HEK293 (cell line): ENCODE data around the gene HLX.
A peak's percentile ranks its signal among the peaks of the same experiment; 100 is the strongest.

Experiments used
- CTCF ChIA-PET: fragments of 350-600 bp; formaldehyde crosslinking; extraction: SDS; loops from one replicate; lab custom pipeline; 2021; ENCODE audit warnings: antibody characterized with exemption; lab: Yijun Ruan, JAX
- POLR2A ChIA-PET: fragments of 300-600 bp; formaldehyde crosslinking; extraction: SDS; loops from one replicate; lab custom pipeline; 2020; ENCODE audit warnings: antibody characterized with exemption, inconsistent platforms; lab: Yijun Ruan, JAX
- H3K27ac ChIP-seq: fragments of 200-500 bp; sonication (Bioruptor generic); 2 replicates; pipeline ENCODE4 v1.5.1; 2014; ENCODE audit warnings: low read depth, low read length, control low read depth, inconsistent platforms; ENCODE audit errors: extremely low read depth
- H3K36me3 ChIP-seq, 2 experiments: fragments of 200-500 bp in 1 of 2; sonication (Bioruptor generic) in 1 of 2; 1 replicate in 1 of 2; 2 replicates in 1 of 2; pipeline ENCODE4 v1.5.1; 2014 to 2017; ENCODE audit warnings: inconsistent platforms in 2 of 2, low read length in 2 of 2; ENCODE audit not compliant: control insufficient read depth in 2 of 2, insufficient read depth in 1 of 2
- H3K4me1 ChIP-seq: fragments of 200-500 bp; sonication (Bioruptor generic); 2 replicates; pipeline ENCODE4 v1.5.1; 2014; ENCODE audit warnings: mild to moderate bottlenecking, low read length, inconsistent platforms; ENCODE audit not compliant: control insufficient read depth, insufficient read depth
- H3K4me3 ChIP-seq: 2 replicates; pipeline ENCODE4 v1.5.1; 2011; ENCODE audit warnings: low read depth, mild to moderate bottlenecking, control low read depth, low read length, moderate library complexity
- H3K9me3 ChIP-seq: fragments of 200-500 bp; sonication (Bioruptor generic); 2 replicates; pipeline ENCODE4 v1.5.1; 2014; ENCODE audit warnings: low read depth, low read length, inconsistent platforms; ENCODE audit not compliant: control insufficient read depth, insufficient read depth
- PRDM1 ChIP-seq: fragments of 450-650 bp; formaldehyde crosslinking; IDR thresholded peaks from 2 replicates; pipeline ENCODE4; 2016; ENCODE audit warnings: missing biosample characterization, missing genetic modification characterization
- ZBTB8A ChIP-seq: fragments of 450-650 bp; formaldehyde crosslinking; IDR thresholded peaks from 2 replicates; pipeline ENCODE4 v1.5.1; 2016; ENCODE audit warnings: missing biosample characterization, missing genetic modification characterization
- ZFP3 ChIP-seq: fragments of 450-650 bp; formaldehyde crosslinking; IDR thresholded peaks from 2 replicates; pipeline ENCODE4 v1.5.1; 2016; ENCODE audit warnings: low read depth, missing biosample characterization, missing genetic modification characterization
- ZNF140 ChIP-seq: fragments of 450-650 bp; formaldehyde crosslinking; IDR thresholded peaks from 2 replicates; pipeline ENCODE4 v1.5.1; 2016; ENCODE audit warnings: missing biosample characterization, missing genetic modification characterization
- ZNF2 ChIP-seq: fragments of 450-650 bp; formaldehyde crosslinking; IDR thresholded peaks from 2 replicates; pipeline ENCODE4 v1.5.1; 2016; ENCODE audit warnings: missing biosample characterization, missing genetic modification characterization
- ZNF221 ChIP-seq: fragments of 450-650 bp; formaldehyde crosslinking; IDR thresholded peaks from 2 replicates; pipeline ENCODE4 v1.5.1; 2017; ENCODE audit warnings: missing biosample characterization, missing genetic modification characterization, borderline replicate concordance
- ZNF24 ChIP-seq: fragments of 450-650 bp; formaldehyde crosslinking; IDR thresholded peaks from 2 replicates; pipeline ENCODE4 v1.5.1; 2016; ENCODE audit warnings: missing biosample characterization, missing genetic modification characterization
- ZNF354C ChIP-seq: fragments of 450-650 bp; formaldehyde crosslinking; IDR thresholded peaks from 2 replicates; pipeline ENCODE4 v1.5.1; 2016; ENCODE audit warnings: missing biosample characterization, missing genetic modification characterization, low read depth, borderline replicate concordance
- ZNF501 ChIP-seq: fragments of 450-650 bp; formaldehyde crosslinking; IDR thresholded peaks from 2 replicates; pipeline ENCODE4 v1.5.1; 2016; ENCODE audit warnings: missing biosample characterization, missing genetic modification characterization
- ZNF555 ChIP-seq: fragments of 450-650 bp; formaldehyde crosslinking; conservative IDR thresholded peaks from 2 replicates; pipeline ENCODE4 v1.5.1; 2017; ENCODE audit warnings: missing biosample characterization, mild to moderate bottlenecking, missing genetic modification characterization, inconsistent platforms
- ZNF558 ChIP-seq: fragments of 450-650 bp; formaldehyde crosslinking; IDR thresholded peaks from 2 replicates; pipeline ENCODE4 v1.5.1; 2016; ENCODE audit warnings: missing biosample characterization, missing genetic modification characterization
- ZNF654 ChIP-seq: fragments of 450-650 bp; formaldehyde crosslinking; IDR thresholded peaks from 2 replicates; pipeline ENCODE4 v1.5.1; 2016; ENCODE audit warnings: low read depth, missing biosample characterization, missing genetic modification characterization
- ZNF660 ChIP-seq: fragments of 450-650 bp; IDR thresholded peaks from 2 replicates; pipeline ENCODE4 v1.5.1; 2018; ENCODE audit warnings: missing biosample characterization, mild to moderate bottlenecking, missing genetic modification characterization
- TF ChIP-seq, protein P1 (sequence below): fragments of 450-650 bp; formaldehyde crosslinking; IDR thresholded peaks from 2 replicates; pipeline ENCODE4 v1.5.1; 2016; ENCODE audit warnings: missing biosample characterization, missing genetic modification characterization
- TF ChIP-seq, protein P2 (sequence below): fragments of 450-650 bp; formaldehyde crosslinking; IDR thresholded peaks from 2 replicates; pipeline ENCODE4 v1.5.1; 2017; ENCODE audit warnings: missing biosample characterization, missing genetic modification characterization
- TF ChIP-seq, protein P3 (sequence below): fragments of 450-650 bp; formaldehyde crosslinking; optimal IDR thresholded peaks from 2 replicates; pipeline ENCODE3; 2016; ENCODE audit warnings: missing biosample characterization, mild to moderate bottlenecking, missing genetic modification characterization
- TF ChIP-seq, protein P4 (sequence below): fragments of 450-650 bp; formaldehyde crosslinking; IDR thresholded peaks from 2 replicates; pipeline ENCODE4 v1.5.1; 2016; ENCODE audit warnings: missing biosample characterization, missing genetic modification characterization, borderline replicate concordance
- TF ChIP-seq, protein P5 (sequence below): fragments of 450-650 bp; formaldehyde crosslinking; IDR thresholded peaks from 2 replicates; pipeline ENCODE4 v1.5.1; 2016; ENCODE audit warnings: missing biosample characterization, missing genetic modification characterization

Gene HLX

DNA sequence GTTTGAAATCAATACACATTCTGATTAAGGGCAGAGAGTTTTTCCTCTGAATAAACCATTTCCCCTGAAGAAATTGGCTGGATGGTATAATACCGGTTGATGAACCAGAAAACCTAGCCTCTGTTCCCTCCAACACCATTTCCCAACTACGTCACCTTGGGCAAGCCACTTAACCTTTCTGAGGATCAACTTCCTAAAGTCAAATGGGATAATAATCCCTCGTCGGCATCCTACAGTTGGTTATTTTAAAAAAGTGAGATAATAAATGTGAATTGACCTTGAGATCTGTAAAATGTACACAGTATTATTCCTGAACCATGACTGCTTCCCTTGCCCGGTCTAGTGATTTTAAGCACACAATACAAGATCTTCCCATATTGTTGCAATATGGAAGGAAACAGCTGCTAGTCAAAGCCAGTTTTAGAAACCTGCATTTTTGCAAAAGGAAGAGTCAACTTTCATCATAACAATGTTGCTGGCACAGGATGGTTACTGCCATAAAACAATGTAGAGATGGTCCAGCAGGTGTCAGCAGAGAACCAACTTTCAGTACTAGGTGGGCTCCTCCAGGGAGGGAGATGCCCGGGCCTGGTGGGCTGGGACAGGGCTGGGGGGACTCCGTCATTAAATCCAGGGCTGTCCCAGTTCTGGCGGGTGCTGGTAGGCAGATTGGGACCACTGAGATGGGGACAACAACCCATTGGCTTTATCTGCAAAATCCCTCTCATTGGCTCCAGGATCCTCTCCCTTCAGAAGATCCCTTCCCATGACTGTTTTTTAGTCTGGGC lies 5.2 kb upstream of the HLX start:
- Histone ChIP-seq H3K4me3 (no peak overlapping the region), H3K36me3 (no peaks in the 10 kb centered on the region), H3K27ac (no peak overlapping the region), H3K9me3 (no peaks in the 10 kb centered on the region), H3K4me1 (peaks cover 3% of the 10 kb centered on the region; the same call in 1 of the 2 replicates)
- ChIA-PET CTCF (interaction anchor here (0.6 to 3.5 kb wide), 27 partner anchors 9 to 1574 kb away, joined by 3 to 32 read pairs (median 3); no protein-coding TSS in a partner anchor), POLR2A (no interaction called here)
- TF ChIP-seq ZNF660 = 0 out of 2 replicates have a peak, but pooled peaks have one; percentile 22
- TF ChIP-seq ZNF221 (tag by site-specific recombination) = no peak
- TF ChIP-seq, protein P1, sequence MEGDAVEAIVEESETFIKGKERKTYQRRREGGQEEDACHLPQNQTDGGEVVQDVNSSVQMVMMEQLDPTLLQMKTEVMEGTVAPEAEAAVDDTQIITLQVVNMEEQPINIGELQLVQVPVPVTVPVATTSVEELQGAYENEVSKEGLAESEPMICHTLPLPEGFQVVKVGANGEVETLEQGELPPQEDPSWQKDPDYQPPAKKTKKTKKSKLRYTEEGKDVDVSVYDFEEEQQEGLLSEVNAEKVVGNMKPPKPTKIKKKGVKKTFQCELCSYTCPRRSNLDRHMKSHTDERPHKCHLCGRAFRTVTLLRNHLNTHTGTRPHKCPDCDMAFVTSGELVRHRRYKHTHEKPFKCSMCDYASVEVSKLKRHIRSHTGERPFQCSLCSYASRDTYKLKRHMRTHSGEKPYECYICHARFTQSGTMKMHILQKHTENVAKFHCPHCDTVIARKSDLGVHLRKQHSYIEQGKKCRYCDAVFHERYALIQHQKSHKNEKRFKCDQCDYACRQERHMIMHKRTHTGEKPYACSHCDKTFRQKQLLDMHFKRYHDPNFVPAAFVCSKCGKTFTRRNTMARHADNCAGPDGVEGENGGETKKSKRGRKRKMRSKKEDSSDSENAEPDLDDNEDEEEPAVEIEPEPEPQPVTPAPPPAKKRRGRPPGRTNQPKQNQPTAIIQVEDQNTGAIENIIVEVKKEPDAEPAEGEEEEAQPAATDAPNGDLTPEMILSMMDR = peak; percentile 64
- peak; percentile 48 for TF ChIP-seq PRDM1 (tag by site-specific recombination)
- peak; percentile 82 for TF ChIP-seq ZNF654 (tag by site-specific recombination)
- TF ChIP-seq ZNF501 (tag by site-specific recombination) = 0 out of 2 replicates have a peak, but pooled peaks have one; percentile 17
- TF ChIP-seq ZNF2 (tag by site-specific recombination) = peak; percentile 32; the same call in 1 of the 2 replicates
- no peak for TF ChIP-seq ZNF140 (tag by site-specific recombination)
- TF ChIP-seq ZFP3 (tag by site-specific recombination) = no peak
- no peak for TF ChIP-seq ZNF558

DNA sequence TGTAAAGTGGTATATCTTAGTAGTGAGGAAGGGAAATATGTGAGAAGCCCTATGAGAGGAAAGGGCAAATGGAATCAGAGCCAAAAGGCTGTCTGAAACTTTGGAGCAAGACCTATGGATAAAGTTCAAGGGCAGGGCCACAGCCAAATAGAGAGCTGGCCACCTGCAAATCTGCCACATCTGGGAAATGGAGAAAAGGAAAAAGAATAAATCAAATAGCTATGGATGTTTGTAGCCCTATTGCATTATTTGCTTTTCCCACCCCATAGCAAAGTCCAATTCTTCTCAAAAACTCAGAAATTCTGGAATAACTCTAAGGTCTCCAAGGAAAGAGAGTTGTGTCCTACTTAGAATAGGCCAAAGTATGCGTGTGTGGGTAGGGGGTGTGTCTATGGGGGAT lies 4.0 kb upstream of the HLX start:
- Histone ChIP-seq H3K9me3 (no peaks in the 10 kb centered on the region), H3K27ac (no peak overlapping the region), H3K4me3 (no peak overlapping the region), H3K36me3 (no peaks in the 10 kb centered on the region), H3K4me1 (peaks cover 3% of the 10 kb centered on the region; the same call in 1 of the 2 replicates)
- TF ChIP-seq, protein P2, sequence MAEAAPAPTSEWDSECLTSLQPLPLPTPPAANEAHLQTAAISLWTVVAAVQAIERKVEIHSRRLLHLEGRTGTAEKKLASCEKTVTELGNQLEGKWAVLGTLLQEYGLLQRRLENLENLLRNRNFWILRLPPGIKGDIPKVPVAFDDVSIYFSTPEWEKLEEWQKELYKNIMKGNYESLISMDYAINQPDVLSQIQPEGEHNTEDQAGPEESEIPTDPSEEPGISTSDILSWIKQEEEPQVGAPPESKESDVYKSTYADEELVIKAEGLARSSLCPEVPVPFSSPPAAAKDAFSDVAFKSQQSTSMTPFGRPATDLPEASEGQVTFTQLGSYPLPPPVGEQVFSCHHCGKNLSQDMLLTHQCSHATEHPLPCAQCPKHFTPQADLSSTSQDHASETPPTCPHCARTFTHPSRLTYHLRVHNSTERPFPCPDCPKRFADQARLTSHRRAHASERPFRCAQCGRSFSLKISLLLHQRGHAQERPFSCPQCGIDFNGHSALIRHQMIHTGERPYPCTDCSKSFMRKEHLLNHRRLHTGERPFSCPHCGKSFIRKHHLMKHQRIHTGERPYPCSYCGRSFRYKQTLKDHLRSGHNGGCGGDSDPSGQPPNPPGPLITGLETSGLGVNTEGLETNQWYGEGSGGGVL = 0 out of 2 replicates have a peak, but pooled peaks have one; percentile 2
- TF ChIP-seq, protein P3, sequence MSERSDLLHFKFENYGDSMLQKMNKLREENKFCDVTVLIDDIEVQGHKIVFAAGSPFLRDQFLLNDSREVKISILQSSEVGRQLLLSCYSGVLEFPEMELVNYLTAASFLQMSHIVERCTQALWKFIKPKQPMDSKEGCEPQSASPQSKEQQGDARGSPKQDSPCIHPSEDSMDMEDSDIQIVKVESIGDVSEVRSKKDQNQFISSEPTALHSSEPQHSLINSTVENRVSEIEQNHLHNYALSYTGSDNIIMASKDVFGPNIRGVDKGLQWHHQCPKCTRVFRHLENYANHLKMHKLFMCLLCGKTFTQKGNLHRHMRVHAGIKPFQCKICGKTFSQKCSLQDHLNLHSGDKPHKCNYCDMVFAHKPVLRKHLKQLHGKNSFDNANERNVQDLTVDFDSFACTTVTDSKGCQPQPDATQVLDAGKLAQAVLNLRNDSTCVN (tag by site-specific recombination) = no peak
- CTCF ChIA-PET = interaction anchor here (0.6 to 3.5 kb wide), 21 partner anchors 11 to 1579 kb away, joined by 3 to 32 read pairs (median 3); no protein-coding TSS in a partner anchor
- POLR2A ChIA-PET = no interaction called here

DNA sequence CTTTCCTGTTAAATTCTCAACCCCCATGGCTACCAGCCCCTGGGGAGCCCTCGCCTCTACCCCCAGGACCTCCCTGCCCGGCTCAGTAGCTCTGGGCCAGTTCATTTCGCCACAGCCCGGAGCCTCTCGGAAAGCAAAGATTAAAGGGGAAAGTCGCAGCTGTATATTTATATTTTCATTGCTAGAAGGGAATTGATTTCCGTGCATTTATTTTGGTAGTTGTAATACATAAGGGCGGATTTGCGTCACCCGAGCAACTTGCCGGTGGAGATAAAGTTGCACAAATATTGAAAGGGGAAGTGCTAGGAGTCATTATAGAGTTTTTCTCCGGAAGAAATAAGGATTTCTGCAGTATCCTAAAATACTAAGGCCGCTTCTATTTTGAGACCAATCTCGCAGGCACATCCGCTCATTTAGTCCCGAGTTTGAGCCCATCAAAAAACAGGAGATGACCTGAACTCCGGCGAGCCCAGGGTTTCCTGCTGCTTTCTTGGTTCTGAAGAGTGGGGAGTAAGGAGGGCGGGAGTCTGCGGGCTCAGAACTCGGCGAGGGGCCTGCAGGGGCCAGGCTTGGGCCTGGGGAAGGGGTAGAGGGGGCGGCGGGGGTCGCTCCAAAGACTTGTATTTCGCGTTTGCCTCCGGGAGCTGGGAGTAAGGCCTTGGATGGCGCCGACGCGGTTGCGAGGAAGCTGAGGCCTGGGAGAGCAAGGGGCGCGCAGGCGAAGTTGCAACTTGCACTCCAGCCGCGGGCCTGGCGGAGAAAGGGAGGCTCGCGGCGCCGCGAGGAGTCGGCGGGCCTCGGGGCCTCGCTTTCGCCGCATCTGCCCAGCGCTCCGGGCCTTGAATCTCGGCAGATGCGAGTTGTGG lies 2.5 kb upstream of the HLX start:
- peaks cover 3% of the 10 kb centered on the region; the same call in 1 of the 2 replicates for H3K4me1 ChIP-seq
- H3K36me3 ChIP-seq = peaks cover 0 to 2% of the 10 kb centered on the region in 2 experiments; a peak in 1 of 3 replicates
- ChIA-PET POLR2A (no interaction called here), CTCF (interaction anchor here (2.3 to 2.5 kb wide), 2 partner anchors 9 to 66 kb away, joined by 7 to 10 read pairs; no protein-coding TSS in a partner anchor)
- H3K4me3 ChIP-seq = no peak overlapping the region
- H3K27ac ChIP-seq = no peak overlapping the region
- no peaks in the 10 kb centered on the region for H3K9me3 ChIP-seq
- TF ChIP-seq, protein P4, sequence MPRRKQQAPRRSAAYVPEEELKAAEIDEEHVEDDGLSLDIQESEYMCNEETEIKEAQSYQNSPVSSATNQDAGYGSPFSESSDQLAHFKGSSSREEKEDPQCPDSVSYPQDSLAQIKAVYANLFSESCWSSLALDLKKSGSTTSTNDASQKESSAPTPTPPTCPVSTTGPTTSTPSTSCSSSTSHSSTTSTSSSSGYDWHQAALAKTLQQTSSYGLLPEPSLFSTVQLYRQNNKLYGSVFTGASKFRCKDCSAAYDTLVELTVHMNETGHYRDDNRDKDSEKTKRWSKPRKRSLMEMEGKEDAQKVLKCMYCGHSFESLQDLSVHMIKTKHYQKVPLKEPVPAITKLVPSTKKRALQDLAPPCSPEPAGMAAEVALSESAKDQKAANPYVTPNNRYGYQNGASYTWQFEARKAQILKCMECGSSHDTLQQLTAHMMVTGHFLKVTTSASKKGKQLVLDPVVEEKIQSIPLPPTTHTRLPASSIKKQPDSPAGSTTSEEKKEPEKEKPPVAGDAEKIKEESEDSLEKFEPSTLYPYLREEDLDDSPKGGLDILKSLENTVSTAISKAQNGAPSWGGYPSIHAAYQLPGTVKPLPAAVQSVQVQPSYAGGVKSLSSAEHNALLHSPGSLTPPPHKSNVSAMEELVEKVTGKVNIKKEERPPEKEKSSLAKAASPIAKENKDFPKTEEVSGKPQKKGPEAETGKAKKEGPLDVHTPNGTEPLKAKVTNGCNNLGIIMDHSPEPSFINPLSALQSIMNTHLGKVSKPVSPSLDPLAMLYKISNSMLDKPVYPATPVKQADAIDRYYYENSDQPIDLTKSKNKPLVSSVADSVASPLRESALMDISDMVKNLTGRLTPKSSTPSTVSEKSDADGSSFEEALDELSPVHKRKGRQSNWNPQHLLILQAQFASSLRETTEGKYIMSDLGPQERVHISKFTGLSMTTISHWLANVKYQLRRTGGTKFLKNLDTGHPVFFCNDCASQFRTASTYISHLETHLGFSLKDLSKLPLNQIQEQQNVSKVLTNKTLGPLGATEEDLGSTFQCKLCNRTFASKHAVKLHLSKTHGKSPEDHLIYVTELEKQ (tag by site-specific recombination) = no peak
- TF ChIP-seq ZNF555 (tag by site-specific recombination) (no peak), ZNF354C (tag by site-specific recombination) (no peak), ZNF24 (no peak), ZBTB8A (tag by site-specific recombination) (no peak)
- TF ChIP-seq, protein P5, sequence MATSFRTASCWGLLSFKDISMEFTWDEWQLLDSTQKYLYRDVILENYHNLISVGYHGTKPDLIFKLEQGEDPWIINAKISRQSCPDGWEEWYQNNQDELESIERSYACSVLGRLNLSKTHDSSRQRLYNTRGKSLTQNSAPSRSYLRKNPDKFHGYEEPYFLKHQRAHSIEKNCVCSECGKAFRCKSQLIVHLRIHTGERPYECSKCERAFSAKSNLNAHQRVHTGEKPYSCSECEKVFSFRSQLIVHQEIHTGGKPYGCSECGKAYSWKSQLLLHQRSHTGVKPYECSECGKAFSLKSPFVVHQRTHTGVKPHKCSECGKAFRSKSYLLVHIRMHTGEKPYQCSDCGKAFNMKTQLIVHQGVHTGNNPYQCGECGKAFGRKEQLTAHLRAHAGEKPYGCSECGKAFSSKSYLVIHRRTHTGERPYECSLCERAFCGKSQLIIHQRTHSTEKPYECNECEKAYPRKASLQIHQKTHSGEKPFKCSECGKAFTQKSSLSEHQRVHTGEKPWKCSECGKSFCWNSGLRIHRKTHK = no peak
